VCaP (cell line): ENCODE measurements around the gene EPN3.

Source experiments
- H3K27ac ChIP-seq: fragments of 450-650 bp; 2 replicates; pipeline ENCODE4 v1.5.1; 2017
- TF ChIP-seq, protein P1 (sequence below): fragments of 450-650 bp; conservative IDR thresholded peaks from 2 replicates; pipeline ENCODE4 v1.5.1; 2017; ENCODE audit warnings: mild to moderate bottlenecking, moderate library complexity

Gene EPN3

DNA sequence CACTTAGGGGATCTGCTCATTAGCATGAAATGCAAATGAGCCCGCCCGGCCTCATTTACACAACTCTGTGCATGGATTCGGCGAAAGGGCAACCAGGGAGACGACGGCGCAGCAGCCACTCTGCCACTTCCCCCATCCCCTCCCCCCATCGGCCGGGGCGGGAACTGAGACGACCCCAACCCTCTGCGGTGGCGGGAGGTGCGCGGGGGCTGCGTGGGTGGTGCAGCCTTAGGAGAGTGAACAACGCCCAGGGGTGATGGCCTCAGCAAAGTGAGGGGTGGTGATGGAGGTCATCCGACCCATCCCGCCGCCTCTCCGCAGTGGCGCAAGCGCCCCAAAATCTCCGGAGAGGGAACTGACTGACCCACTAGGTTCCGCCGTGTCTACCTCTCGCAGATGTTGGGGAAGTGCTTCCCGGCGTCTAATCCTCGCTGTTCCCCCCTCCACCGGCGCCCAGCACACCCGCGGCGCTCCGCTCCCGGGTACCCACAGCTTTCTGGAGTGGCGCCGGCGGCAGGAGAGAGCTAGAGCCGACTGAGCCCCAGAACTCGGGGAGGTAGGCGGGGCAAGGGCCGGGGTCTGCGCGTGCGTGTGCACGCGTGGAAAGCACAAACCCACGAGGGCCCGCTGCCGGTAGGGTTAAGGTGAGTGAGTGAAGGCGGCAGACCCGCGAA is 26.5 kb downstream of the EPN3 start:
- TF ChIP-seq, protein P1, sequence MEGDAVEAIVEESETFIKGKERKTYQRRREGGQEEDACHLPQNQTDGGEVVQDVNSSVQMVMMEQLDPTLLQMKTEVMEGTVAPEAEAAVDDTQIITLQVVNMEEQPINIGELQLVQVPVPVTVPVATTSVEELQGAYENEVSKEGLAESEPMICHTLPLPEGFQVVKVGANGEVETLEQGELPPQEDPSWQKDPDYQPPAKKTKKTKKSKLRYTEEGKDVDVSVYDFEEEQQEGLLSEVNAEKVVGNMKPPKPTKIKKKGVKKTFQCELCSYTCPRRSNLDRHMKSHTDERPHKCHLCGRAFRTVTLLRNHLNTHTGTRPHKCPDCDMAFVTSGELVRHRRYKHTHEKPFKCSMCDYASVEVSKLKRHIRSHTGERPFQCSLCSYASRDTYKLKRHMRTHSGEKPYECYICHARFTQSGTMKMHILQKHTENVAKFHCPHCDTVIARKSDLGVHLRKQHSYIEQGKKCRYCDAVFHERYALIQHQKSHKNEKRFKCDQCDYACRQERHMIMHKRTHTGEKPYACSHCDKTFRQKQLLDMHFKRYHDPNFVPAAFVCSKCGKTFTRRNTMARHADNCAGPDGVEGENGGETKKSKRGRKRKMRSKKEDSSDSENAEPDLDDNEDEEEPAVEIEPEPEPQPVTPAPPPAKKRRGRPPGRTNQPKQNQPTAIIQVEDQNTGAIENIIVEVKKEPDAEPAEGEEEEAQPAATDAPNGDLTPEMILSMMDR: no peak

DNA sequence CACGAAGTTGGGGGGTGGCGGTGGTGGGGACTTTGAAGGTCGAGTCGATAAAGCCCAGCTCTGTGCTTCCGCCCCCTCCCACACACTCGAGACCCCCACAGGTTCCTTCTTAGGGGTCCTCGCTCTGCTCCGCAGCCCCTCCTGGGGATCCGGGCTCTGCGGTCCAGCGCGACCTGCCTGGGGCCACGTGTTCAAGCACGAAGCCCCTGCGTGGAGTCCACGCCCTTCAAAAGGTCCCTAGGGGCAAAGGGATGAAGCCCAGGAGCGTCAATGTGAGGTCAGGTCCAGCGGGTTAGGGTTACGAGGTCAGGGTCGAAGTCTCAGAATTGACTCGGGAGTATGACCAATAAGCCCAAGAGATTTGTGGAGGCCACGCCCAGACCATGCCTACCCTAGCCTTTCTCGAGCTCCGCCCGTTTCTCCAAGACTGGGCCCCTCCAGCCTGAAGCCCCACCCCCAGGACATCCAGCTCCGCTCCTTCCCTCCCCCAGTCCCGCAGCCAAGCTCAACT is 27.2 kb downstream of the EPN3 start:
- TF ChIP-seq, protein P1: no peak

More for the DNA sequence above, 26.5 kb downstream of the EPN3 start:
- no peak overlapping the region for H3K27ac ChIP-seq

DNA sequence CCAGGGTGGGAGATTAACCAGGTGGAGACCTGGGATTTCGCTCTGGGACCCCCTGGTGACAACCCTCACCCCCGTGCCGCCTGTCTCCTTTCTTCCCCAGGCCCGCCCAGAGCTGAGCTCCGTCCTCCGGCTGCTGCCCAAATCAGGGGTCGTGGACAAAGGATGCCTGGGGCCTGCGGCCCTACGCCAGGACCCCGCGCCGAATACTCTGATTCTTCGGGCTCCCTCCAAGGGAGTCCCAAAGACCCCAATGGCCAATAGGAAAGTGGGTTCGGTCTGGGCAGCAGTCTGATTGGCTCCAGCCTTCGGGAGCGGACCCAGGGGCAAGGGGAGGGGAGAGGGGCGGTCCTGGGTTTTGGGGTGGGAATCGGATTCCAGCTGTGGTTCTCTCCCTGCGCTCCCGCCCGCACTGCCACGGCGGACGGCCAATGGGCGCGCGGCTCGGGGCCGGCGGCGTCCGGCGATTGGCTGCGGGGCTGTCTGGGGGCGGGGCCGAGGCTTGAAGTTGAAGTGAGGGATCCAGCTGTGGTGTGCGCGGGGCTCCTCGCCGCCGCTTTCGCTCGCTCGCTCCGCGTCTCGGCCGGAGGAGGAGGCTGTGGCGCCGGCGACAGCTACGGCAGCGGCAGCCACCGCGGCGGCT is 27.8 kb downstream of the EPN3 start, which contains the start of gene CACNA1G:
TSS of gene CACNA1G (plus strand) at position 531 of the 640 bp plus-strand sequence. CDS start 745 bp downstream, outside the sequence.
- TF ChIP-seq, protein P1: no peak; the same call in 1 of the 2 replicates

More for the DNA sequence above, 27.2 kb downstream of the EPN3 start:
- no peak overlapping the region for H3K27ac ChIP-seq

DNA sequence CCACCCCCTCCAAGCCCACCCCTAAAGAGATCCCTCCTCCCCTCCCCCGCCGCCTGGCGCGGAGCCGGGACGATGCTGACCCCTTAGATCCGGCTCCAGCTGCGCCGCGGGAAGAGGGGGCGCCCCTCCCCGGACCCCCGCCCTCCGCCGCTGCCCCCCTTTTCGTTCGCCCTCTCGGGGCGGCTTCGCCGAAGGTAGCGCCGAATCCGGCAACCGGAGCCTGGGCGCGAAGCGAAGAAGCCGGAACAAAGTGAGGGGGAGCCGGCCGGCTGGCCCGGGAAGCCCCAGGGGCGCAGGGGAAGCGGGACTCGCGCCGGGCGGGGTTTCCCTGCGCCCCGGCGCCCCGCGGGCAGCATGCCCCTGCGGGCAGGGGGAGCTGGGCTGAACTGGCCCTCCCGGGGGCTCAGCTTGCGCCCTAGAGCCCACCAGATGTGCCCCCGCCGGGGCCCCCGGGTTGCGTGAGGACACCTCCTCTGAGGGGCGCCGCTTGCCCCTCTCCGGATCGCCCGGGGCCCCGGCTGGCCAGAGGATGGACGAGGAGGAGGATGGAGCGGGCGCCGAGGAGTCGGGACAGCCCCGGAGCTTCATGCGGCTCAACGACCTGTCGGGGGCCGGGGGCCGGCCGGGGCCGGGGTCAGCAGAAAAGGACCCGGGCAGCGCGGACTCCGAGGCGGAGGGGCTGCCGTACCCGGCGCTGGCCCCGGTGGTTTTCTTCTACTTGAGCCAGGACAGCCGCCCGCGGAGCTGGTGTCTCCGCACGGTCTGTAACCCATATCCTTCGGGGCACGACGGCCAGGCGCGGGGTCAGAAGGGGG is 28.6 kb downstream of the EPN3 start:
- TF ChIP-seq, protein P1: no peak
- H3K27ac ChIP-seq: no peak overlapping the region

More for the DNA sequence above, 27.8 kb downstream of the EPN3 start, which contains the start of gene CACNA1G:
- H3K27ac ChIP-seq: no peak within 1 kb of the TSS

DNA sequence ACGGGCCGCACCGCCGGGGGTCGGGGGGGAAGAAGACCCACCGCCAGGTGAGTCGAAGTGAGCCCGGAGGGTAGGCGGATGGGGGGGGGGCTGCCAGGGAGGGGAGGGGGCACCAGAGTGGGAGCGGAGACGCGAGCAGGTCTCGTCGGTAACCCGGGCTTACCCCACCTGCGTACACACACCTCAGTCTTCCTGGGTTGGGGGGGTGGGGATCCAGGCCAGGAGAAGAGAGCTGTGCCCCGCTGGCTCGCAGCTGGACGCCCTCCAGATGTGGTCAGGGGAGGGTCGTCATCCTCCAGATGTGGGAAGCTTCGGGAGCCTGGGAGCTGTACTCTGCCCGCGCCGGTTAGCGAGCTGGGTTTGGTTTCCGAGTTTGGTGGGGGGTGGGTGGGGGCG is 29.2 kb downstream of the EPN3 start:
- no peak overlapping the region for H3K27ac ChIP-seq
- TF ChIP-seq, protein P1: no peak

DNA sequence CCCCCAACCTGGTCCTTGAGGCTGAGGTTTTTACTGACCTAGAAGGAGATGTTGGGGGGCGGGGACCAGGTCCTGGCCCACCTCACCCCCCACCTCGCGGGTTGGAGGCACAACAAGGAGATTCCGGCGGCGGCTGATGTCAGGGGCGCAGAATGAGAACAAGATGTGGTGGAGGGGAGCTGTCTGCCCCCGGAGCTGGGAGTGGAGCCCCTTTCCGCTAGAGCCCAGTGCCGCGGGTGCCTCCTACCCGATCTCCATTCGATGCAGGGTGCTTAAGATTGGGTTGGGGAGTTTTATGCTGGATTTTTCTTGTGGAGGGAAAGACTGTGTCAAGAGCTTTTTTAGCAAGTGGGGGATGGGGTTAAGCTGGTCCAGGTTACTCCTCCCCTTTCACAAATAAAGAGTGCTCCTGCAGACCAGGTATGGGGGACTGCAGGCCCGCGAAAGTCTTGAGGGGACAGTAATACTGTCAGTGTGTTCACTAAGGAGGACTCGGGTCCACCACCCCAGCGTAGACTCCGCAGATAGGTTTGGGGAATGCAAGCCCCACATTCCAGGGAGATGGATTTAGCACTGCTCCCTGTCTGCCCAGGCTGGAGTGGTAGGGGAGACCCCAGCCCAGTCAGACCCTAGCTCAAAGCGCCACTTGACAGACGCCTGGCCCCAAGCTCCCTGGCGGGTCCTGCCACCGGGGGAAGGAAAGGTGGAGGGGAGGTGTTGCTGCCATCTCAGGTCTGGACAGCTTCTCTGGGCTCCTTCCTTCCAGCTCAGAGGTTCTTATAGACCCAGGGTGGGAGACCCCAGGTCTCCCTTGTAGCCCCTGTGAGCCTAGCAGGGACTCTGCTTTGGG is 29.9 kb downstream of the EPN3 start:
- H3K27ac ChIP-seq: no peak overlapping the region
- TF ChIP-seq, protein P1: no peak
